Right lobe of liver (tissue), 4 donors: Measurements from ENCODE around the gene TBL2.
"Not testable (repeated sequence)": the region's sequence is repeated elsewhere in the genome, so short reads cannot be mapped to it uniquely, and the experiment has no call there.

ENCODE experiments used
- CTCF ChIP-seq, 4 donors: fragments of 200-600 bp in 3 of 4; fragments of 450-650 bp in 1 of 4; IDR thresholded peaks; one replicate each; pipeline versions ENCODE4 v1.5.1 to v1.8.0; 2016 to 2022; ENCODE audit warnings: antibody characterized with exemption in 4 of 4, mild to moderate bottlenecking in 2 of 4
- POLR2A ChIP-seq: fragments of 450-650 bp; IDR thresholded peaks from one replicate; pipeline ENCODE4 v1.6.1; 2017; ENCODE audit warnings: antibody characterized with exemption, mild to moderate bottlenecking
- donor health status: DM: no; HTN: no; CAD: no.
- donor health status: DM: no; HTN: no; CAD: no.
- donor health status: DM: no; HTN: yes; CAD: no.

- not testable (repeated sequence) for TF ChIP-seq CTCF (IDR thresholded peaks at IDR 0.05); POLR2A
These were observed 28.3 kb downstream of the TBL2 start for GRCh38 chr7:73550093-73550492.
